Medulla oblongata (tissue), 1 donor: ENCODE data around the gene PTDSS2.
"Not testable (repeated sequence)": the region's sequence is repeated elsewhere in the genome, so short reads cannot be mapped to it uniquely, and the experiment has no call there.

Experiments
- DNase-seq: peaks from one replicate; pipeline ENCODE4 v3.0.0-alpha.2; 2015; ENCODE audit errors: extremely low spot score

PTDSS2 gene

DNA sequence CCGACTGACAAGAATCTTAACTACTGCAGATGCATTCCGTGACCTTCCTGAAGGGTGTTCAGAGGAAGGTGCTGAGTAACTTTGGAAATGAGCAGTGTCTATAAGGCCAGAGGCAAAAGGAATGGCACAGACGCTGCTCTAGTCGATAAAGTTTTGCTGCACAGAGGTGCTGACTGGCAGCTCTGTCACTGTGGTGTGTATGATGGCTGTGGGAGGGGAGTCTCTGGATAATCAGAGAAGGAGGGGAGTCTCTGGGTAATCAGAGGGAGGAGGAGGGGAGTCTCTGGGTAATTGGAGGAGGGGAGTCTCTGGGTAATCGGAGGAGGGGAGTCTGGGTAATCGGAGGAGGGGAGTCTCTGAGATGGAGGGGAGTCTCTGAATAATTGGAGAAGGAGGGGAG is 18.4 kb downstream of the PTDSS2 start:
- no peak for DNase-seq

DNA sequence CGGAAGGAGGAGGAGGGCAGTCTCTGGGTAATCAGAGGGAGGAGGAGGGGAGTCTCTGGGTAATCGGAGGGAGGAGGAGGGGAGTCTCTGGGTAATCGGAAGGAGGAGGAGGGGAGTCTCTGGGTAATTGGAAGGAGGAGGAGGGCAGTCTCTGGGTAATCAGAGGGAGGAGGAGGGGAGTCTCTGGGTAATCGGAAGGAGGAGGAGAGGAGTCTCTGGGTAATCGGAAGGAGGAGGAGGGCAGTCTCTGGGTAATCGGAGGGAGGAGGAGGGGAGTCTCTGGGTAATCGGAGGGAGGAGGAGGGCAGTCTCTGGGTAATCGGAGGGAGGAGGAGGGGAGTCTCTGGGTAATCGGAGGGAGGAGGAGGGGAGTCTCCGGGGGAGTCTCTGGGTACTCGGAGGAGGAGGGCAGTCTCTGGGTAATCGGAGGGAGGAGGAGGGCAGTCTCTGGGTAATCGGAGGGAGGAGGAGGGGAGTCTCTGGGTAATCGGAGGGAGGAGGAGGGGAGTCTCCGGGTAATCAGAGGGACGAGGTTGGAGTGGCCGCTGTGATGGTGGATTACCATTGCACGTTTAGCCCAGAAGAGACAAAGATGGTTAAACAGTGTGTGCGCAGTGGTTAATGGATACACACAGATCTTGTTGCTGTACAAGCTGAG is 19.1 kb downstream of the PTDSS2 start:
- DNase-seq = not testable (repeated sequence)

DNA sequence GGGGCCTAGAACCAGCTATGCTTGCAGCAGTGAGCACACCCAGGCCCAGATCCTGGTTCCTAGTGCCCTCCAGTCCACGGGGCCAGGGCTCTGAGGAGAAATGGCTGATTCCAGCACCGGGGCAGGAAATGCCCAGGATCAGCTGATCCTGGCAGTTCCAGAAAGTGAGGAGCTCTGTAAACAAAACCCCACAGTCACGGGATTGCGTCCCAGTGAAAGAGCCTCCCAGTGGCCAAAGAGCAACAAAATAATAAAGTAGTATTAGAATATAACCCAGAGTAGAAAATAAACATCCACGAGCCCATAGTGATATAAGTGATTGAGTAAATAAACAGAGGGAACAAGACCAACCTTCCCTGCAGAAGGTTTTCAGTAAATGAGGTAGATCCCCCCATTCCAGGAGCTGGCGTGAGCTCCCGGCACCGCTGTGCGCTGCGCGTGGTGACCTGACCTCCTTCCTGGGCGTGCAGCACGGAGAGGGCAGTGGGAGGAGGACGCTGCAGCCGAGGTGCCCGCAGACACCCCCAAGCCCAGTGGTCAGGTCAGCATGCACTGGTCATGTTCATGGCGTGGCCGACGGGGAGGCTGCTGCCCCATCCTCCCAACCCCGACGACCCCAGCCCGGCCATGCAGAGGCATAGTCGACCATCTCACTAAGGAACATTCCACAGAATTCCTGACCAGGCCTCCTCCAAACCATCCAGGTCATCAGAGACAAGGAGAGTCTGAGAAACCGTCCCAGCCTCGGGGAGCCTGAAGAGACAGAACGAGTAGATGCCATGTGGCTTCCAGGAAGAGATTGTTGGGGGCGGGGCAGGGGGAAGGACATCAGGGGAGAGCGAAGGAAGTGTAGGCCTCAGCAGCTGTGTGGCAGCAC is 19.8 kb downstream of the PTDSS2 start:
- DNase-seq = peak; percentile 92

DNA sequence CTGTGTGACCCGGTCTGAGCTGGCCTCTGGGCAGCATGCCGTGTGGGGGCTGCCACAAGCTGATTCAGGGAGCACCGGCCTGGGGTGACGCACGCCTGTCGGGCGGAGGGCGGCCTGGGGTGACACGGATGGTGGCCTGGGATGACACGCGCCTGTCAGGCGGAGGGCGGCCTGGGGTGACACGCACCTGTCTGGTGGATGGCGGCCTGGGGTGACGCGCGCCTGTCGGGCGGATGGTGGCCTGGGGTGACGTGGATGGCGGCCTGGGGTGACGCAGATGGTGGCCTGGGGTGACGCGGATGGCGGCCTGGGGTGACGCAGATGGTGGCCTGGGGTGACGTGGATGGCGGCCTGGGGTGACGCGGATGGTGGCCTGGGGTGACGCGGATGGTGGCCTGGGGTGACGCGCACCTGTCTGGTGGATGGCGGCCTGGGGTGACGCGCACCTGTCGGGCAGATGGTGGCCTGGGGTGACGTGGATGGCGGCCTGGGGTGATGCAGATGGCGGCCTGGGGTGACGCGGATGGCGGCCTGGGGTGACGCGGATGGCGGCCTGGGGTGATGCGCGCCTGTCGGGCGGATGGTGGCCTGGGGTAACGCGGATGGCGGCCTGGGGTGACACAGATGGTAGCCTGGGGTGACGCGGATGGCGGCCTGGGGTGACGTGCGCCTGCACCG is 21.5 kb downstream of the PTDSS2 start:
- no peak for DNase-seq

DNA sequence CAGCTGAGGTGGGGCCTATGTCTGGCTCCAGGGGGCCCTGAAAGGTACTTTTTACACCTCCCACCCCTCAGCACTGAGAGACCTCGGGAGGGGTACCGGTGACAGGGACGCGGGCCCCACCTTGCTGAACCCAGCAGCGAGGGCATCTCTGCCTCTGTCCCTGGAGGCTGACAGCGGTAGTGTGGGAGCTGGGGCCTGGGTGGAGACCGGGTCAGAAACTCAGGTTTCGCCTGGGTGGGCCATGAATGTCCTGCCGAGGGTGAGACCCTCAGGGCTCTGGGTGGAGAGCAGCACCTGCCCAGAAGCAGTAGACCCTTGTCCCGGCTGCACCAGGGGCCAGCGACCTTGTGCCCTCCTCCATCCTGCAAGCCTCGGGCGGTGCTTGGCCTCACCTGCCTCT is 22.2 kb downstream of the PTDSS2 start:
- DNase-seq = no peak

DNA sequence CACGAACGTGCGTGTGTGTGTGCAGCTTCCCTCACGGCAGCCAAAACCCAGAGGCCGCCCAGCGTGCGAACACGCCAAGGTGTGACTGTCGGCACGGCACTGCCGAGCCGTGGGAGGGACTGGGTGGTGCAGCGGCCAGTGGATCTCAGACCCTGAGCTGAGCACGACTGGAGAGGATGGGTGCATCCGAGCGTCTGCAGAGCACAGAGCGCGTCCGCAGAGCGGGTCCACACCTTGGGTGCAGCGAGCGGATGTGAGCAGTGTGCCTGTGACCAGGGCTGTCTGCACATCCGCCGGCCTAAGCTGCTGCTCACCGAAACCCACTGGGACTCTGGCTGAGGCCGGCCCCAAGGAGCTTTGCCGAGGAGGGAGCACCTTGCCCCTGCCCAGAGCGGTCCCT is 22.7 kb downstream of the PTDSS2 start:
- DNase-seq = no peak

DNA sequence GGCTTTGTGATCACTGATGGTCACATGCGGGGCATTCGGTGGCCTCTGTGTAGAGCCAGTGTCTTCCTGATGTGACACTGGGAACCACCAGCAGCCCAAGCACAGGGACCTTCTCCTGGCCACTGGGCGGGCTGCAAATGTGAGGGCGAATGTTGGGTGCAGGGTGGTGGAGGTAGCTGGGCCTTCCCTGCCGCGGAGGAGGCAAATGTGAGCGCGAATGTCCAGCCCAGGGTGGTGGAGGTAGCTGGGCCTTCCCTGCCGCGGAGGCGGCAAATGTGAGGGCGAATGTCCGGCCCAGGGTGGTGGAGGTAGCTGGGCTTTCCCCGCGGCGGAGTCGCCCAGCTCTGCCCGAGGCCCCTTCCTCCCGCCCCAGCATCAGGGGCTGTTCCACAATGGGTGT is 23.3 kb downstream of the PTDSS2 start:
- DNase-seq = no peak

DNA sequence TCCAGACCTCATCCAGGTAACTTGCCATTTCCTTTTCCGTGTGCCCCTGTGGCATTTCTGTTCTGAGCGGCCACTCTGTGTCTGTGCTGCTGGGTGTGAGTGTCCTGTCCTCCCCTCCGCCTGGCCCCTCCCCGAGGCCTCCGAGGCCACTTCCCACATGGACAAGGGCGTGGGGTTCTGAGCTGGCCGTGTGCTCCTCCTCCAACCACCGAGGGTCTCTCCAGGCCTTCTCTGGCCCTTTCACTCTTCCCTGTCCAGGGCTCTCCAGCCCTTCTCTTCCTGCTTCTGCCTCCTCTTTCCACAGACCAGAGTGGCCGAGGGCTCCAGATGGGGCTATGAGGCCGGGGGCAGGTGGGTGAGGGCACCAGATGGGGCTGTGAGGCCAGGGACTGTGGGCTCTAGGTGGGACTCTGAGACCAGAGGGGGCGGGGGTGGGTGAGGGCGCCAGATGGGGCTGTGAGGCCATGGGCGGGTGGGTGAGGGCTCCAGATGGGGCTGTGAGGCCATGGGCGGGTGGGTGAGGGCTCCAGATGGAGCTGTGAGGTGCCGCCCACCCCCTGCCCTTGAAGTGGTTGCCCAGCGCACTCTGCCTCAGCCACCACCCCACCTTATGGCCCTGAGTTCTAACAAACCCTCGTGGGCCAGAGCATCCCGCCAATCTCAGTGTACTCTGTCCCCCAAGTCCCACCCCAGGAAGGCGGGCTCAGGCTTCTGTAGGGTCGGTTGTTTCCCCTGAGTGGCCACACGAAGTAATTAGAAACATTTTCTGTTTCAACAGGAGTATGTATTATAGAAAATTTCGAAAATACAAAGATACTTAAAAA is 24.1 kb downstream of the PTDSS2 start:
- DNase-seq = no peak

DNA sequence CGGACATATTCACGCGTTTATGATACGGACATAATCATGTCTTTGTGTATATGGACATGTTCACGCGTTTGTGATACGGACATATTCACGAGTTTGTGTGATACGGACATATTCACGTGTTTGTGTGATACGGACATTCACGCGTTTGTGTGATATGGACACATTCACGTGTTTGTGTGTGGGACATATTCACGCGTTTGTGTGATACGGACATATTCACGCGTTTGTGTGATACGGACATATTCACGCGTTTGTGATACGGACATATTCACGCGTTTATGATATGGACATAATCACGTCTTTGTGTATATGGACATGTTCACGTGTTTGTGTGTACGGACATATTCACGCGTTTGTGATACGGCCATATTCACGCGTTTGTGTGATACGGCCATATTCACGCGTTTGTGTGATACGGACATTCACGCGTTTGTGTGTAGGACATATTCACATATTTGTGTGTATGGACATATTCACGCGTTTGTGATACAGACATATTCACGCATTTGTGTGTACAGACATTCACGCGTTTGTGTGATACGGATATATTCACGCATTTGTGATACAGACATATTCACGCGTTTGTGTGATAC is 24.9 kb downstream of the PTDSS2 start:
- DNase-seq = no peak

DNA sequence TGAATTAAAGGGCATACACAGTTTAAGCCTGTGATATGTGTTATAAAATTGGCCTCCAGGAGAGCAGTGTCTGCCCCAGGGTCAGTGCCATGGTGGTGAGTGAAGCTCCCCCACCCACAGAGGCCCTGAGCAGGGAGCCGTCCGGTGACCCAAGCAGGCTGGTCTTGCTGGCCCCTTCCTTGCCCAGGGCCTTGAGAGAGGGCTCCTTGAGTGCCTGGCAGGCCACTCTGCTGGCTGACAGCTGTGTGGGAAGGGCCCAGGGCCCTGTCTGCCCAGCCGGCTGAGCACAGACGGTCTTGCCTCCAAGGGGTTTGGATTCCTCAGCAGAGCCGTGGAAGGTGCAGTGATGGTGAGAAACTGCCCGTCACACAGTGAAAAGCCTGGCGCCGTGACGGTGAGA is 25.9 kb downstream of the PTDSS2 start:
- DNase-seq = peak; percentile 30

DNA sequence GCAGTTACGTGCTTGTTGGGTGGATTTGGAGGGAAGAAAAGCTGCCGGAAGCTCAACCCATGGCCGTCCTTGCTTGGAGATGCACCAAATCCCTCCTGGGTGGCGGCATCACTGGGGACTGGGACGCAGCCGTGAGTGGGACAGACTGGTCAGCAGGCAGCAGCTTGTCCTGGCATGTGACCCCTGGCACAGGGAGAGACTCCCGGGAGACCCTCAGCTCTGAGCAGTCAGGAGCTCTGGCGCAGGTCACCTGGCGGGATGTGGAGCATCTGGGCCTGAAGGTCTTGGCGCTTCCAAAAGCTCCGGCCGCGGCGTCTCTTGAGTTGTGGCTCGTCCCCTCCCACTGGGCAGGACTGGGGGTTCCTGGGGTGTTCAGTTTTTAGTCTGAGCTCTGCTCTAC is 26.3 kb downstream of the PTDSS2 start:
- DNase-seq = no peak

DNA sequence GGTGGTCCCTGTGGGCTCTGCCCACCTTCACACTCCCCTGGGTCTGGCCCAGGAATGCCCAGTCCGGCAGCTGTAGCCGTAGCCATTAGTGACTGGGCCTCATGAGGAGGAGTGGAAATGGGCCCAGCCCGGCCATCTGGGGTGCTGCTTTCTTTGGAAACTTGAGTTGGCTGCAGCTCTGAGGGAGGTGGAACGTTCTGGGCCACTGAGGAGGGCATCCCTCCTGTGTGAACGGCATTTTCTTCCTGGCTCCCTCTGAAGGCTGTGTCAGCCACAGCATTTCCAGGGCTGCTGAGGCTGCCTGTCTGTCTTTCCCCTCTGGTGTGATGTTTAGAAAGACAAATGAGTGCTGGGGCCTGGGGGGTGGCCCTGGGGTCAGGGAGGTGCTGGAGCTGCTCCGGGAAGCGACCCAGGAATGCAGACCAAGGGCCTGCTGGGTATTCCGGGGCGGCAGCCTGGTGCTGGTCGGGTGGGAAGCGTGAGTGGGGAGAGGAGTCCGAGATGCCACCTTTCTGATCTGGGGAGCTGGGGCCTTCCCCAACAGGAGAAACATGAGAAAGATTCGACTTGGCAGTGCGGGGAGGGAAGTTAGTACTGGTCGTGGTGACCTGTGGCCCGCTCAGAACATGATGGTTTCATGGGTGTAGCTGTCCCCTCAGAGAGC is 27.1 kb downstream of the PTDSS2 start:
- peak; percentile 55 for DNase-seq

DNA sequence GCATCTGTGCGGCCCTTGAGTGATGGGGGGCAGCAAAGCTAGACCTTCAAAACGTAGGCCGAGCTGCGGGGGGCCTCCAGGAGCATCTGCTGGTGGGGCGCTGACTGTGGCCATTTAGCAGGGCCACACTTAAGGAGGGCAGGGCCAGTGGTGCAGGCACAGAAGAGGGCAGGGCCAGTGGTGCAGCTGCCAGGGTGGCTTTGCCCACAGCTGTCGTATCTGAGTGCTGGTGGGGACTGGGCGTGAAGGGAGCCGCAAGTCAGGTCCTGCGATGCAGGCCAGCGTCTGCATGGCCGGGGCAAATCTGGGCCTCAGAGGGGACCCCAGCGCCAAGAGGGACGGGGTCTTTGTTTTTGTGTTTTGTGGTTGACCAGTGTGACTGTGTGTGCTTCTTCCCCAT is 29.2 kb downstream of the PTDSS2 start:
- no peak for DNase-seq

DNA sequence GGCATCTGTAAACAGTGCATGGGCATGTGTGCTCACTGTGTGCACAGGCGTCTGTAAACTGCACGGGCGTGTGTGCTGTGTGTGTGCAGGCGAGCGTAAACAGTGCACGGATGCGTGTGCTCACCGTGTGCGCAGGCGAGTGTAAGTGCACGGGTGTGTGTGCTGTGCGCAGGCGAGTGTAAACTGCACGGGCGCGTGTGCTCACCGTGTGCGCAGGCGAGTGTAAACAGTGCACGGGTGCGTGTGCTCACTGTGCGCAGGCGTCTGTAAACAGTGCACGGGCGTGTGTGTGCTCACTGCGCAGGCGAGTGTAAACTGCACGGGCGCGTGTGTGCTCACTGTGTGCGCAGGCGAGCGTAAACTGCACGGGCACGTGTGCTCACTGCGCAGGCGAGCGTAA is 34.5 kb downstream of the PTDSS2 start:
- no peak for DNase-seq

DNA sequence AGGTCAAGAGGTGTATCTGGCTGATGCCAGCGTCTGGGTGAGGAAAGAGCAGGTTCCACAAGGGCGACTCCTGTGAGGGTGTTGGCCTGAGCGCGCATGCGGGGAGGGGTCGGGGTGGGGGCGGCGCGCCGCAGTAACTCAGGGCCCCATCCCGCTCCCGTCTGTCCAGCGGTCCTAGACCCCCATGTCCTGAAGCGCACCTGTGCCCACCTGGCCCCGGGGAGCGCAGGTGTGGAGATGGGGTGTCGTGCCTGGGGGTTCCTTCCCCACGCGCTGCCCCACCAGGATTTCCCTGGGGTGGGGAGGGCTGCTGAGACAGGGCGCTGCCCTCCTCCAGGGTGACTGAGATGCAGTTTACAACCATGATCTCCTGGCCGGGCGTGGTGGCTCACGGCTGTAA is 36.1 kb downstream of the PTDSS2 start:
- no peak for DNase-seq

DNA sequence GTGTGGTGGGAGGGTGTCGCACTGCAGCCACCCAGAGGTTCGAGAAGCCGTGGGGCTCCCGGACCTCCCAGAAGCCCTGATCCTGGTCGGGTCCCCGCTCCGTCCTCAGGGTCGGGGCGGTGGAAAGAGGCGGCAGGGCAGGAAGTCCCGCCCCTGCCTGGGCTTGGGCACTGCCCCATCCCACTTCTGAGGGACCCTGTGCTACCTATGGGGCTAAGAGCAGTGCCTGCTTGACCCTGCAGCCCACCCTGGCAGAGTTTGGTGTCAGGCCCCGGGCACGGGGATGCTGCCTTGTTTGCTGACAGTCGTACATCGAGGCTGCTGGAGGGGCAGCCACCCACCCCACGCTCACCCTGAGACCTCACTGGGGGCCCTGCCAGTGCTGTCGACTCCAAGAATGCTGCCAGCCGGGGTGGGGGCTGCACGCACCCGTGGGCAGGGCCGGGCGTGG is 37.5 kb downstream of the PTDSS2 start:
- DNase-seq = no peak

DNA sequence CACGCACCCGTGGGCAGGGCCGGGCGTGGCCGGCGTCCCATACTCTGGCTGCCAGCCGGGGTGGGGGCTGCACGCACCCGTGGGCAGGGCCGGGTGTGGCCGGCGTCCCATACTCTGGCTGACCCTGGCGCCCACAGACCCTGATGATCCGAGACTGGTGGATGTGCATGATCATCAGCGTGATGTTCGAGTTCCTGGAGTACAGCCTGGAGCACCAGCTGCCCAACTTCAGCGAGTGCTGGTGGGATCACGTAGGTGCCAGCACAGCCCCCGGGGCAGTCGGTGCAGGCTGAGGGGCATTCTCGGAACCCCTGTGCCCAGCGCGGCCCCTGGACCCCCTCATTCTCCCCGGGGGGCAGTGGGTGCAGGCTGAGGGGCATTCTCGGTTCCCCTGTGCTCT is 38.0 kb downstream of the PTDSS2 start:
- no peak for DNase-seq

DNA sequence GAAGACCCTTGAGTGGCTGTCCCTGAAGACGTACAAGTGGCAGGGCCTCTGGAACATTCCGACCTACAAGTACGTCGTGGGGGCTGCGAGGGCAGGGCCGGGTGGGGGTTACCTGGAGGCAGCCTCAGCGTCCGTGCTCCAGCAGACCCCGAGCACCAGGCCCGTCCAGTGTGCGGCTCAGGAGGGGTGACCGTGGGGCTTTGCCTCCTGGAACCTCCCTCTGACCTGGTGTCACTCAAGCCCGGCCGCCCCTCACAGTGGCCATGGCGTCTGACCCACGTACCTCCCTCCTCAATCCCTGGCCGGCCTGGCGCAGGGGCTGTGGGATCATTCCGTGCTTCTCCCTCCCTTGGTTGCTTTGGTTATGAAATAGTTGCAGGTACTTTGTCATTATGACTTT is 38.5 kb downstream of the PTDSS2 start:
- DNase-seq = no peak

DNA sequence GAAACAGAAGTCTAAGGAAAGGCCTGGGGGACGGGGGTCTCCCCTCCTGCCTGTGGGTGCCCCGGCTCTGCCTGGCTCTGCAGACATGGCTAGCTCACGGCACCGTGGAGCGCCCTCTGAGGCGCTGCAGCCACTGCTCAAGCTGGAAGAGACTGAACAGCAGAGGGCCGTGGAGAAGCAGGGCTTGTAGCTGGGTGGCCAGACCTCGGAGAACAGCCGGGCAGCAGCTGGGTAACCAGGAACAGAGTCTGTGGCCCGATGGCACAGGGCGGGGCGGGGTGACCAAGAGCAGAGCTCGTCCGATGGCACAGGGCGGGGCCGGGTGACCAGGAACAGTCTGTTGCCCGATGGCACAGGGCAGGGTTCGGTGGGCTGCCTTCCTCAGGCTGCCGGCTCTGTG is 38.9 kb downstream of the PTDSS2 start:
- DNase-seq = no peak

DNA sequence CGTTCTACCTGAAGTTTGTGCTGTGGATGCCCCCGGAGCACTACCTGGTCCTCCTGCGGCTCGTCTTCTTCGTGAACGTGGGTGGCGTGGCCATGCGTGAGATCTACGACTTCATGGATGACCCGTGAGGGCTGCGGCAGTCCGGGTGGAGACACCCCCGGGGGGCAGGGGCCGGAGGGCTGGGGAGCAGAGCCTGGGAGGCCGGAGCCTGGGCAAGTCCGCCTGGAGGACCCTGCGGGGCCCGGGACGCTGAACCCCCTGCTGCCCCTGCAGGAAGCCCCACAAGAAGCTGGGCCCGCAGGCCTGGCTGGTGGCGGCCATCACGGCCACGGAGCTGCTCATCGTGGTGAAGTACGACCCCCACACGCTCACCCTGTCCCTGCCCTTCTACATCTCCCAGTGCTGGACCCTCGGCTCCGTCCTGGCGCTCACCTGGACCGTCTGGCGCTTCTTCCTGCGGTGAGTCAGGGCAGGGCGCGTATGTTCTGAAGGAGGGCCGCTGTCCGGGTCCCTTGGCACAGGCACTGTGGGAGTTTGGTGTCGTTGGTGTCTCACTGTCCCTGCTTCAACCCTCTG is 39.6 kb downstream of the PTDSS2 start:
- no peak for DNase-seq
